Measurements from ENCODE around the gene DYSF.

DNA sequence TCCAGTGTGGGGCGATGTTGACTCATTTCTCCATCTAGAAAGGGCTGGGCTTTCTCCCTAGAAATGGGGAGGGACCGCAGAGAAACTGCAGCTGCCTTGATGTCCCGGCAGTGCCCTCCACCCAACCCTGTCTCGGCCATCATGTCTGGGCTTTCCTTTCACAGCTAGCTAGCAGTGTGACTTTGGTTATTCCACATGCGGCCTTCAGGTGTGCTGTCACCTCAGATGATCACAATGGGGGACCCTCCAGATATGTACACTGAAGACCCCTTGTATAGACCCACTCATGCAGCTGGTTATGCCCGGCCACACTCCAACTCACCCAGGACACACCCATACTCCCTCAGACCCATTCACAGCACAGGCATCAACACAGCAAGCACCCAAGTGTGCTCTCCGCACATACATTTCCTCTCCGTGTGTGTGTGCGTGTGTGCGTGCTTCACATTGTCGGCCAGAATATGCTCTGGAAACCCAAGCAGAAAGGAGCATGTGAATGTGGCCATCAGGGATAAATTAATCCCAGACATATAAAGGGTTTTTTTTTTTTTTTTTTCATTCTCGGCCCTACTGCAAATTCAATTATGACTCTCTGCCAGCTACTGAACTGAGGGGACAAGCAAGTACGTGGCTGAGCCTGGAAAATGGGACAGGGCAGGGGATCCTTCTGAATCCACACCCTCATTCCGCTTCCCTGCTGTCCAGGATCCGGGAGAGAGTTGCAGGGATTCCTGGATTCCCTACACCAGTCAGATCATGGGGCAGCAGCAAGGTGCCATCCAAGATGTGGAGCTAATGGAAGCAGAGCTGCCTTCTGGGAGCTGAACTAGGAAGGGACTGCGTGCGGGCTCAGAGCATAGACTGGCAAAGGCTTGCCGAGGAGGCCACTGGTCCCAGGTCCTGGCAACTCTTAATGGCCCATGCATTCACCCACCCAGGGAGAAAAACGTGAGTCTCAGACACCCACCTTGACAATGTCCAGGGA is 240.2 kb downstream of the DYSF start:
- no peak for TF ChIP-seq CTCF (IDR thresholded peaks at IDR 0.05)
- TF ChIP-seq EP300 (IDR thresholded peaks at IDR 0.05): no peak
- TF ChIP-seq POLR2A (IDR thresholded peaks at IDR 0.05; ENCODE audit: low read depth): no peak
